Progenitor cell of endocrine pancreas (in vitro differentiated cells): ENCODE results near the gene IL1B. TPM values are rescaled to one million over a fixed set of nuclear protein-coding genes. Genes with fewer than 3 reads are reported as not detected.

Source experiments
- DNase-seq: peaks from one replicate; pipeline ENCODE4 v3.0.0; 2021; ENCODE audit warnings: low spot score; ENCODE audit not compliant: unreplicated experiment
- H3K27ac Mint-ChIP-seq: 2 replicates; pipeline ENCODE4 v1.8.0; 2021; ENCODE audit warnings: mild to moderate bottlenecking, moderate library complexity, mixed read lengths
- H3K27me3 Mint-ChIP-seq: 2 replicates; pipeline ENCODE4 v1.8.0; 2021; ENCODE audit warnings: mixed read lengths
- H3K36me3 Mint-ChIP-seq: 2 replicates; pipeline ENCODE4 v1.8.0; 2022; ENCODE audit warnings: mixed read lengths; ENCODE audit not compliant: insufficient read depth
- H3K4me1 Mint-ChIP-seq: 2 replicates; pipeline ENCODE4 v1.8.0; 2021; ENCODE audit warnings: low read depth, mixed read lengths
- H3K4me3 Mint-ChIP-seq: 2 replicates; pipeline ENCODE4 v1.8.0; 2021; ENCODE audit warnings: low read depth, mild to moderate bottlenecking, moderate library complexity, mixed read lengths
- H3K9me3 Mint-ChIP-seq: 2 replicates; pipeline ENCODE4 v1.8.0; 2021; ENCODE audit warnings: low read depth, mixed read lengths
- CTCF ChIP-seq: fragments of 200-600 bp; sonication (generic); IDR thresholded peaks from one replicate; pipeline ENCODE4 v1.5.0; 2021; ENCODE audit warnings: antibody characterized with exemption, mild to moderate bottlenecking; ENCODE audit not compliant: unreplicated experiment
- total RNA-seq: library from RNA; stranded (reverse); gene quantifications from 2 replicates; pipeline ENCODE4 v1.2.1, GENCODE V29; 2021

The IL1B gene
- total RNA-seq, 1 donor from 2014 or later: not detected

- H3K27me3 Mint-ChIP-seq: peaks cover 13% of the 10 kb centered on the region
- no peak overlapping the region for H3K4me3 Mint-ChIP-seq
- peaks cover 14% of the 10 kb centered on the region for H3K4me1 Mint-ChIP-seq
- peak overlapping the region; percentile 8 for H3K27ac Mint-ChIP-seq
- H3K36me3 Mint-ChIP-seq: no peaks in the 10 kb centered on the region
- peaks cover 2% of the 10 kb centered on the region for H3K9me3 Mint-ChIP-seq
- no peak for TF ChIP-seq CTCF
- no peak for DNase-seq
These were observed 44.2 kb downstream of the IL1B start for GRCh38 chr2:112792419-112792818.

DNA sequence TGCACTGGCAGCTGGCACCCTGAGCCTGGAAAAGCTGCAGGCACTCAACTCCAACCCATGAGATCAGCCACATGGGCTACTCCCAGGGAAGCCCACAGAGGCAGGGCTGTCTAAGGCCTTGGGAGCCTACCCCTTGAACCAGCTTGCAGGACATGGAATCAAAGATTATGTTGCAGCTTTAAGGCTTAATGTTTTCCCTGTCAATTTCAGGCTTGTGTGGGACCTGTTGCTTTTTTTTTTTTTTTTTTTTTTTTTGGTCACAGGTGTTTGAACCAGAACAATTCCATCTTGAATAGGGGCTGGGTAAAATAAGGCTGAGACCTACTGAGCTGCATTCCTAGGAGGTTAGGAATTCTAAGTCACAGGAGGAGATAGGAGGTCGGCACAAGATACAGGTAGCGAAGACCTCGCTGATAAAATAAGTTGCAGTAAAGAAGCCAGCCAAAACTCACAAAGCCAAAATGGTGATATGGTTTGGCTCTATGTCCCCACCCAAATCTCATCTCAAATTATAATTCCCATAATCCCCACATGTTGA lies 44.8 kb downstream of the IL1B start:
- H3K36me3 Mint-ChIP-seq: no peaks in the 10 kb centered on the region
- no peak for DNase-seq
- H3K4me1 Mint-ChIP-seq: peaks cover 14% of the 10 kb centered on the region
- H3K4me3 Mint-ChIP-seq: no peak overlapping the region
- TF ChIP-seq CTCF: no peak
- H3K9me3 Mint-ChIP-seq: no peaks in the 10 kb centered on the region
- no peak overlapping the region for H3K27ac Mint-ChIP-seq
- H3K27me3 Mint-ChIP-seq: peaks cover 10% of the 10 kb centered on the region

DNA sequence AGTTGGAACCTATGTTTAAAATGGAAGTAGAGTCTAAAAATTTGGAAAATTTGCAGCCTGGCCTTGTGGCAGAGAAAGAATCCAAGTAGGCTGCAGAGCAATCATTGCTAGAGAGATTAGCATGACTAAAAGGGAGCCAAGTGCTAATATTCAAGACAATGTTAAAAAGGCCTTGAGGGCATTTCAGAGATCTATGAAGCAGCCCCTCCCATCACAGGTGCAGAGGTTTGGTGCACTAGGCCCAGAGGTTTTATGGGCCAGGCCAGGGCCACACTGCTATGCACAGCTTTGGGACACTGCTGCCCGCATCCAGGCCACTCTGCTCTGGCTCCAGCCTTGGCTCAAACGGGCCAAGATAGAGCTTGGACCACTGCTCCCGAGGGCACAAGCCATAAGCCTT lies 45.6 kb downstream of the IL1B start:
- H3K36me3 Mint-ChIP-seq: no peaks in the 10 kb centered on the region

DNA sequence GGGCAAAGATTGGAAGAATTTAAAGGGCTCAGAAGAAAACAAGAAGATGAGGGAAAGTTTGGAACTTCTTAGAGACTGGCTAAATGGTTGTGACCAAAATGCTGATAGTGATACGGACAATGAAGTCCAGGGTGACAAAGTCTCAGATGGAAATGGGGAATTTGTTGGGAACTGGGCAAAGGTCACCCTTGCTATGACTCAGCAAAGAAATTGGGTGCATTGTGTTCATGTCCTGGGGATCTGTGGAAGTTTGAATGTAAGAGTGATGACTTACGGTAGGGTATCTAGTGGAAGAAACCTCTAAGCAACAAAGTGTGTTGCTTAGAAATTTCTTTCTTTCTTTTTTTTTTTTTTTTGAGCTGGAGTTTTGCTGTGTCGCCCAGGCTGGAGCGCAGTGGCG lies 46.3 kb downstream of the IL1B start:
- H3K36me3 Mint-ChIP-seq: no peaks in the 10 kb centered on the region
- H3K27ac Mint-ChIP-seq: no peak overlapping the region
- H3K4me1 Mint-ChIP-seq: peaks cover 9% of the 10 kb centered on the region
- TF ChIP-seq CTCF: no peak
- DNase-seq: no peak
- no peaks in the 10 kb centered on the region for H3K9me3 Mint-ChIP-seq
- no peak overlapping the region for H3K4me3 Mint-ChIP-seq
- H3K27me3 Mint-ChIP-seq: peaks cover 7% of the 10 kb centered on the region

More for the DNA sequence above, 45.6 kb downstream of the IL1B start:
- DNase-seq: no peak
- Mint-ChIP-seq H3K4me3 (no peak overlapping the region), H3K27me3 (peaks cover 10% of the 10 kb centered on the region), H3K27ac (no peak overlapping the region), H3K4me1 (peaks cover 14% of the 10 kb centered on the region), H3K9me3 (no peaks in the 10 kb centered on the region)
- no peak for TF ChIP-seq CTCF

- no peak overlapping the region for H3K4me3 Mint-ChIP-seq
- no peaks in the 10 kb centered on the region for H3K9me3 Mint-ChIP-seq
- TF ChIP-seq CTCF: no peak
- H3K27me3 Mint-ChIP-seq: peaks cover 16% of the 10 kb centered on the region
- no peak overlapping the region for H3K27ac Mint-ChIP-seq
- DNase-seq: no peak
- no peaks in the 10 kb centered on the region for H3K36me3 Mint-ChIP-seq
- H3K4me1 Mint-ChIP-seq: peaks cover 11% of the 10 kb centered on the region
These were observed 47.4 kb downstream of the IL1B start for GRCh38 chr2:112789186-112789585.
